MM.1S (cell line): Measurements from ENCODE around the gene TMEM37.

Experiments used
- DNase-seq: peaks from one replicate; pipeline ENCODE4 v3.0.0-alpha.2; 2015
- H2AFZ ChIP-seq: fragments of 300-600 bp; sonication (generic); 2 replicates; pipeline ENCODE4 v1.6.0; 2016; ENCODE audit warnings: antibody characterized with exemption, low read length
- H3F3A ChIP-seq: fragments of 300-600 bp; sonication (generic); 2 replicates; pipeline ENCODE4 v1.6.1; 2016; ENCODE audit warnings: mild to moderate bottlenecking, antibody characterized with exemption, low read length, moderate library complexity, mixed read lengths; ENCODE audit not compliant: insufficient read depth
- H3K27ac ChIP-seq: fragments of 300-600 bp; sonication (generic); 2 replicates; pipeline ENCODE4 v1.5.1; 2016; ENCODE audit warnings: mild to moderate bottlenecking, low read length
- H3K27me3 ChIP-seq: fragments of 300-600 bp; sonication (generic); replicated peaks from 2 replicates; pipeline ENCODE4 v1.6.0; 2016; ENCODE audit warnings: low read length; ENCODE audit not compliant: insufficient read depth
- H3K36me3 ChIP-seq: fragments of 300-600 bp; sonication (generic); replicated peaks from 2 replicates; pipeline ENCODE4 v1.6.1; 2016; ENCODE audit warnings: mild to moderate bottlenecking, low read length, mixed read lengths; ENCODE audit not compliant: insufficient read depth
- H3K4me1 ChIP-seq: fragments of 300-600 bp; sonication (generic); 2 replicates; pipeline ENCODE4 v1.6.1; 2016; ENCODE audit warnings: low read length, mixed read lengths
- H3K4me2 ChIP-seq: fragments of 300-600 bp; sonication (generic); 2 replicates; pipeline ENCODE4 v1.6.0; 2016; ENCODE audit warnings: low read depth, low read length
- H3K4me3 ChIP-seq: fragments of 300-600 bp; sonication (generic); 2 replicates; pipeline ENCODE4 v1.5.1; 2016; ENCODE audit warnings: low read length, mixed read lengths
- H3K79me2 ChIP-seq: fragments of 300-600 bp; sonication (generic); 2 replicates; pipeline ENCODE4 v1.6.1; 2016; ENCODE audit warnings: mixed run types, low read length, mixed read lengths
- H3K9ac ChIP-seq: fragments of 300-600 bp; sonication (generic); 2 replicates; pipeline ENCODE4 v1.6.1; 2016; ENCODE audit warnings: low read length, mixed read lengths
- H3K9me2 ChIP-seq: fragments of 300-600 bp; sonication (generic); replicated peaks from 2 replicates; pipeline ENCODE4 v1.6.1; 2016; ENCODE audit warnings: mild to moderate bottlenecking, low read length, mixed read lengths; ENCODE audit not compliant: insufficient read depth
- H3K9me3 ChIP-seq: fragments of 300-600 bp; sonication (generic); replicated peaks from 2 replicates; pipeline ENCODE4 v1.6.1; 2016; ENCODE audit warnings: mild to moderate bottlenecking, low read length, mixed read lengths; ENCODE audit not compliant: insufficient read depth
- H4K20me1 ChIP-seq: fragments of 300-600 bp; sonication (generic); 2 replicates; pipeline ENCODE4 v1.6.1; 2016; ENCODE audit warnings: mild to moderate bottlenecking, low read length, moderate library complexity, mixed read lengths; ENCODE audit not compliant: insufficient read depth
- CTCF ChIP-seq: fragments of 300-600 bp; sonication (generic); IDR thresholded peaks from 2 replicates; pipeline ENCODE4 v1.5.1; 2016; ENCODE audit warnings: antibody characterized with exemption, low read length, mixed read lengths
- EZH2 ChIP-seq: fragments of 300-600 bp; sonication (generic); optimal IDR thresholded peaks from 2 replicates; pipeline ENCODE3; 2017; ENCODE audit warnings: low read depth, mild to moderate bottlenecking, antibody characterized with exemption, low read length, mixed read lengths
- EZH2phosphoT487 ChIP-seq: fragments of 300-600 bp; sonication (generic); IDR thresholded peaks from 2 replicates; pipeline ENCODE4 v1.6.1; 2018; ENCODE audit warnings: antibody characterized with exemption, low read length

The TMEM37 gene

DNA sequence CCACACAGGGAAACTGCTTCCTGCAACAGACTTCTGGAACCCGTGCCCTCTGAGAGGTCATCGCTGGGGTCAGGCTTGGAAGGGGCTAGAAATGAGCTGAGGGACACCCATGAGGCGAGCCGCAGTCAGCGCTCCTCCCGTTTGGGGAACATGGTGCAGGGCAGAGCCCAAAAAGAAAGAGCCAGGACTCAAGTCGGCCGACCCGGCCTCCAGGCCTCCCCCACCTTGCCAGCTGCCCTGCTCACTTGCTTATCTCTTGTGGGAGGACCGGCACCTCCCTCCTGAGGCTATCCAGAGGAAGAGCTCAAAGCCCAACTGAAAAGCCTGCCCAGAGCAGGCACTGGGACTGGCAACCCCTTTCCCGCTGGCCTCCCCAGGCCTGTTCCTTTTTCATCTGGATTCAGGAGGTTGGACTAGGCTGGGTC lies 49.1 kb downstream of the TMEM37 start:
- Histone ChIP-seq H3K27me3 (no peaks in the 10 kb centered on the region), H3K9me3 (no peaks in the 10 kb centered on the region), H3K4me1 (no peaks in the 10 kb centered on the region; the same call in 1 of the 2 replicates), H3K4me3 (no peak overlapping the region), H3K27ac (no peak overlapping the region), H3K4me2 (no peak overlapping the region), H2AFZ (no peak overlapping the region), H3K36me3 (no peaks in the 10 kb centered on the region), H3K79me2 (no peaks in the 10 kb centered on the region), H3F3A (no peaks in the 10 kb centered on the region), H3K9ac (no peak overlapping the region), H3K9me2 (no peaks in the 10 kb centered on the region), H4K20me1 (no peaks in the 10 kb centered on the region)
- TF ChIP-seq EZH2 = no peak
- TF ChIP-seq EZH2phosphoT487 = no peak
- no peak for TF ChIP-seq CTCF
- DNase-seq = no peak

GRCh38 chr2:119481501-119482455 lies 50.1 kb downstream of the TMEM37 start:
- Histone ChIP-seq H3K27me3 (no peaks in the 10 kb centered on the region), H3K4me2 (no peak overlapping the region), H3K4me3 (no peak overlapping the region), H3K9me2 (no peaks in the 10 kb centered on the region), H3K36me3 (no peaks in the 10 kb centered on the region), H3K4me1 (no peaks in the 10 kb centered on the region), H3K27ac (no peak overlapping the region), H3F3A (no peaks in the 10 kb centered on the region), H3K9me3 (no peaks in the 10 kb centered on the region), H3K79me2 (no peaks in the 10 kb centered on the region), H3K9ac (no peak overlapping the region), H2AFZ (no peak overlapping the region), H4K20me1 (no peaks in the 10 kb centered on the region)
- TF ChIP-seq CTCF (no peak), EZH2 (no peak), EZH2phosphoT487 (no peak)
- DNase-seq = no peak

DNA sequence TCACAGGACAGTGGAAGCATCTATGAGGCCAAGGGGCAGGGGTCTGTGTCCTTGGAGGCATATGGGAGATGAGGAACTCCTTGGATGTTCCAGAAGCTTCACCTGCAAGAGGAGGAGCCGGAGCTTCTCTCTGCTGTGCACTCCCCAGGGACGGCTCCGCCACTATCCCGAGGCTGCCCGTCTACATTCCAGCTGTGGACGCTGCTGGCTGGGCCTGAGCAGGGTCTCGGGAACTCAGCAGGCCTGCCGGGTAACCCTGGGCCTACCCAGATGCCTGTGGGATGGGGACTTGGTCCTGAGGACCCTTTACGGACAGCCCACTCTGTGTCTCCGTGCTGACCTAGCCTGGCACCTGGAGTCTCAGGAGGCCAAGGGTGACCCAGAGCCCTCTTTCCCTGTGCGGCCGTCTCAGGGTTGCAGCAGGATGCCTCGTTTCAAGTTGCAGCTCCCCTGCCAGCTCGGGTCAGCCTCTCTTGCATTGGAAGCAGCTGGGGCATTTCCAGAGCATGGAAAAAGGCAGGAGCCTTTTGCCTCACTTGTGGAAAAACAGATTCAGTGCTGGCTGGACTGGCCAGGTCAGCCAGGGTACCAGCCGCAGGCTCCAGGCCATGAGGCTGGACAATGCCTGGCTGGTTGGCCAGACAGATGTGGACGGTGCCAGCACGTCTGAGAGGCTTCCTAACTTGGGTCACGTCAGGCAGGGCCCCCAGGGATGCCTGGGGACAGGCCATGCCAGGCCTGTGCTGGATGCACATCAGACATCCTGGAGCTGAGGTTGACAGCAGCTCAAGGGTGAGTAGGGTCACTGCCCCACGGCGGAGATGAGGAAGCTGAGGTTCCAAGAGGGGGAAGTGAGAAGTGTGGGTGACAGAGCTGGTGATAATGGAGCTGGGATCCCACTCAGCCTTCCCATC lies 51.1 kb downstream of the TMEM37 start:
- DNase-seq = no peak
- no peak for TF ChIP-seq EZH2phosphoT487
- no peak for TF ChIP-seq CTCF
- no peak for TF ChIP-seq EZH2
- Histone ChIP-seq H2AFZ (no peak overlapping the region), H4K20me1 (no peaks in the 10 kb centered on the region), H3K79me2 (no peaks in the 10 kb centered on the region), H3K27me3 (no peaks in the 10 kb centered on the region), H3K4me3 (no peak overlapping the region), H3K9ac (no peak overlapping the region), H3K4me1 (no peaks in the 10 kb centered on the region), H3F3A (no peaks in the 10 kb centered on the region), H3K4me2 (no peak overlapping the region), H3K9me3 (no peaks in the 10 kb centered on the region), H3K36me3 (no peaks in the 10 kb centered on the region), H3K27ac (no peak overlapping the region), H3K9me2 (no peaks in the 10 kb centered on the region)
